NCI-H345 (cell line): ENCODE results near the gene MYO5C.
A peak's percentile ranks its signal among the peaks of the same experiment; 100 is the strongest.

Experiments
- DNase-seq: peaks from one replicate; lab custom pipeline; 2025; lab: John Stamatoyannopoulos, UW

Gene MYO5C

GRCh38 chr15:52206446-52206845 lies 89.2 kb downstream of the MYO5C start:
- no peak for DNase-seq

GRCh38 chr15:52204657-52205056 lies 90.9 kb downstream of the MYO5C start:
- DNase-seq: no peak

GRCh38 chr15:52200831-52201365 lies 94.7 kb downstream of the MYO5C start:
- no peak for DNase-seq

- DNase-seq: no peak
Observed at GRCh38 chr15:52199271-52199670, 96.3 kb downstream of the MYO5C start.

- DNase-seq: no peak
Observed at GRCh38 chr15:52196891-52197290, 98.7 kb downstream of the MYO5C start.

- no peak for DNase-seq
Observed at GRCh38 chr15:52193791-52194190, 101.8 kb downstream of the MYO5C start.

- no peak for DNase-seq
Observed at GRCh38 chr15:52193321-52193720, 102.3 kb downstream of the MYO5C start.

GRCh38 chr15:52191207-52191606 lies 104.4 kb downstream of the MYO5C start, which contains the start of gene GNB5:
Gene GNB5 (minus strand): TSS chr15:52191392. CDS start chr15:52184676, 6,716 bp downstream.
- no peak for DNase-seq

GRCh38 chr15:52186651-52187486 lies 108.7 kb downstream of the MYO5C start:
- DNase-seq: no peak

GRCh38 chr15:52185151-52185561 lies 110.4 kb downstream of the MYO5C start:
- DNase-seq: no peak

GRCh38 chr15:52184721-52185120 lies 110.9 kb downstream of the MYO5C start:
- no peak for DNase-seq

GRCh38 chr15:52183562-52184173 lies 111.9 kb downstream of the MYO5C start:
- no peak for DNase-seq

- DNase-seq: no peak
Observed at GRCh38 chr15:52181938-52182780, 113.4 kb downstream of the MYO5C start.

GRCh38 chr15:52180851-52181450 lies 114.7 kb downstream of the MYO5C start:
- no peak for DNase-seq

GRCh38 chr15:52180196-52180835 lies 115.3 kb downstream of the MYO5C start:
- no peak for DNase-seq

- DNase-seq: peak; percentile 77
Observed at GRCh38 chr15:52179278-52180195, 116.1 kb downstream of the MYO5C start.

- no peak for DNase-seq
Observed at GRCh38 chr15:52178765-52179164, 116.8 kb downstream of the MYO5C start.

- DNase-seq: peak; percentile 30
Observed at GRCh38 chr15:52172869-52173268, 122.7 kb downstream of the MYO5C start.

- DNase-seq: no peak
Observed at GRCh38 chr15:52171807-52172206, 123.8 kb downstream of the MYO5C start.

GRCh38 chr15:52171386-52171785 lies 124.2 kb downstream of the MYO5C start:
- DNase-seq: no peak
